BJ (cell line): ENCODE measurements around the gene ATP1A3. TPM values are rescaled to one million over a fixed set of nuclear protein-coding genes. Genes with fewer than 3 reads are reported as not detected.

ENCODE experiments used
- CTCF ChIA-PET: fragments of 350-600 bp; formaldehyde crosslinking; extraction: SDS; loops from one replicate; lab custom pipeline; 2021; ENCODE audit warnings: antibody characterized with exemption, inconsistent platforms; lab: Yijun Ruan, JAX
- POLR2A ChIA-PET: fragments of 300-600 bp; sonication (Branson Sonifier 250); formaldehyde crosslinking; extraction: SDS; loops from one replicate; lab custom pipeline; 2021; ENCODE audit warnings: antibody characterized with exemption; lab: Charles Lee
- DNase-seq: peaks from one replicate; pipeline ENCODE4 v3.0.0-alpha.2; 2011; ENCODE audit warnings: low read depth
- H3K27me3 ChIP-seq: 2 replicates; pipeline ENCODE4 v1.6.0; 2011; ENCODE audit warnings: low read length; ENCODE audit not compliant: control insufficient read depth, insufficient read depth
- H3K36me3 ChIP-seq: 2 replicates; pipeline ENCODE4 v1.5.1; 2011; ENCODE audit warnings: low read length; ENCODE audit not compliant: control insufficient read depth, insufficient read depth
- H3K4me3 ChIP-seq: 2 replicates; pipeline ENCODE4 v1.5.1; 2011; ENCODE audit warnings: low read depth, mild to moderate bottlenecking, control low read depth, low read length
- CTCF ChIP-seq: IDR thresholded peaks from 2 replicates; pipeline ENCODE4 v1.5.1; 2011; ENCODE audit warnings: low read depth, mild to moderate bottlenecking, control low read depth, inconsistent platforms, low read length, moderate library complexity; ENCODE audit not compliant: insufficient read depth
- polyA plus RNA-seq: library from polyadenylated mRNA; depleted of rRNA; stranded (reverse); fragments of >200 nt; gene quantifications from 2 replicates; pipeline ENCODE4 v1.2.3, GENCODE V29; 2011

ATP1A3 gene
- polyA plus RNA-seq, 1 experiment = 0.32 TPM

- ChIA-PET CTCF (no interaction called here), POLR2A (no interaction called here)
- Histone ChIP-seq H3K27me3 (peaks cover 49% of the 10 kb centered on the region), H3K36me3 (no peaks in the 10 kb centered on the region), H3K4me3 (no peak overlapping the region)
- no peak for DNase-seq
- TF ChIP-seq CTCF = no peak
Measured at GRCh38 chr19:41922585-41922984, 71.4 kb downstream of the ATP1A3 start.

- POLR2A ChIA-PET = no interaction called here
- CTCF ChIA-PET = no interaction called here
- peaks cover 44% of the 10 kb centered on the region for H3K27me3 ChIP-seq
Measured at GRCh38 chr19:41921577-41922576, 72.2 kb downstream of the ATP1A3 start.

GRCh38 chr19:41920882-41921576 lies 73.0 kb downstream of the ATP1A3 start:
- Histone ChIP-seq H3K27me3 (peaks cover 48% of the 10 kb centered on the region), H3K36me3 (no peaks in the 10 kb centered on the region), H3K4me3 (no peak overlapping the region)
- CTCF ChIA-PET = no interaction called here
- TF ChIP-seq CTCF = no peak
- no peak for DNase-seq
- POLR2A ChIA-PET = no interaction called here

More at GRCh38 chr19:41921577-41922576, 72.2 kb downstream of the ATP1A3 start:
- Histone ChIP-seq H3K36me3 (no peaks in the 10 kb centered on the region), H3K4me3 (no peak overlapping the region)
- no peak for DNase-seq
- no peak for TF ChIP-seq CTCF

GRCh38 chr19:41919948-41920712 lies 73.9 kb downstream of the ATP1A3 start:
- Histone ChIP-seq H3K4me3 (no peak overlapping the region), H3K36me3 (no peaks in the 10 kb centered on the region), H3K27me3 (peaks cover 48% of the 10 kb centered on the region)
- TF ChIP-seq CTCF = no peak
- CTCF ChIA-PET = interaction anchor here (1.1 kb wide), 1 partner anchor 11 kb away, joined by 3 read pairs; no protein-coding TSS in a partner anchor
- POLR2A ChIA-PET = no interaction called here
- no peak for DNase-seq
